ENCODE results near the gene TSC22D2.

The TSC22D2 gene

GRCh38 chr3:150407051-150407807, 869 bp upstream of the TSC22D2 start:
- Histone ChIP-seq H3K27me3 (ENCODE audit: insufficient read depth, low read depth, severe bottlenecking) (no peaks in the 10 kb centered on the region), H3K36me3 (peaks cover 13% of the 10 kb centered on the region)
- no peak for DNase-seq

GRCh38 chr3:150407808-150408220, 284 bp upstream of the TSC22D2 start:
- Histone ChIP-seq H3K4me3 (ENCODE audit: low read depth, low read length) (peak overlapping the region; percentile 77), H3K27ac (peak overlapping the region; percentile 99)
- DNase-seq, result no peak

More at GRCh38 chr3:150407051-150407807, 869 bp upstream of the TSC22D2 start:
- no peaks in the 10 kb centered on the region for H3K9me3 ChIP-seq (ENCODE audit: severe bottlenecking)
- TF ChIP-seq CTCF (IDR thresholded peaks at IDR 0.05; ENCODE audit: low read depth, low read length), result no peak
- peak overlapping the region; percentile 99 for H3K27ac ChIP-seq
- peak overlapping the region; percentile 77 for H3K4me3 ChIP-seq (ENCODE audit: low read depth, low read length)

GRCh38 chr3:150409125-150409511, 1.0 kb downstream of the TSC22D2 start:
- peak; percentile 28 for DNase-seq
- H3K4me3 ChIP-seq (ENCODE audit: low read depth, low read length), result peak overlapping the region; percentile 77
- TF ChIP-seq CTCF (IDR thresholded peaks at IDR 0.05; ENCODE audit: low read depth, low read length), result no peak
- H3K36me3 ChIP-seq, result peaks cover 20% of the 10 kb centered on the region
- no peaks in the 10 kb centered on the region for H3K27me3 ChIP-seq (ENCODE audit: insufficient read depth, low read depth, severe bottlenecking)
- peak overlapping the region; percentile 99 for H3K27ac ChIP-seq
- no peaks in the 10 kb centered on the region for H3K9me3 ChIP-seq (ENCODE audit: severe bottlenecking)

More at GRCh38 chr3:150407808-150408220, 284 bp upstream of the TSC22D2 start:
- Histone ChIP-seq H3K27me3 (ENCODE audit: insufficient read depth, low read depth, severe bottlenecking) (no peaks in the 10 kb centered on the region), H3K36me3 (peaks cover 17% of the 10 kb centered on the region), H3K9me3 (ENCODE audit: severe bottlenecking) (no peaks in the 10 kb centered on the region)
- TF ChIP-seq CTCF (IDR thresholded peaks at IDR 0.05; ENCODE audit: low read depth, low read length), result no peak

- Histone ChIP-seq H3K9me3 (ENCODE audit: severe bottlenecking) (no peaks in the 10 kb centered on the region), H3K36me3 (peaks cover 22% of the 10 kb centered on the region), H3K27ac (peak overlapping the region; percentile 99), H3K4me3 (ENCODE audit: low read depth, low read length) (peak overlapping the region; percentile 77), H3K27me3 (ENCODE audit: insufficient read depth, low read depth, severe bottlenecking) (no peaks in the 10 kb centered on the region)
- peak; percentile 70 for DNase-seq
- TF ChIP-seq CTCF (IDR thresholded peaks at IDR 0.05; ENCODE audit: low read depth, low read length), result peak; percentile 39; the same call in 1 of the 2 replicates
These were observed 1.6 kb downstream of the TSC22D2 start for GRCh38 chr3:150409512-150410310.

GRCh38 chr3:150410311-150411105, 2.4 kb downstream of the TSC22D2 start:
- H3K4me3 ChIP-seq (ENCODE audit: low read depth, low read length), result peak overlapping the region; percentile 77
- H3K27ac ChIP-seq, result peak overlapping the region; percentile 99
- TF ChIP-seq CTCF (IDR thresholded peaks at IDR 0.05; ENCODE audit: low read depth, low read length), result no peak
- H3K9me3 ChIP-seq (ENCODE audit: severe bottlenecking), result no peaks in the 10 kb centered on the region
- peak; percentile 33 for DNase-seq
- H3K36me3 ChIP-seq, result peaks cover 30% of the 10 kb centered on the region
- no peaks in the 10 kb centered on the region for H3K27me3 ChIP-seq (ENCODE audit: insufficient read depth, low read depth, severe bottlenecking)

Measured in WERI-Rb-1 (cell line).